ENCODE measurements around the gene PDE2A.
A peak's percentile ranks its signal among the peaks of the same experiment; 100 is the strongest.

The PDE2A gene

DNA sequence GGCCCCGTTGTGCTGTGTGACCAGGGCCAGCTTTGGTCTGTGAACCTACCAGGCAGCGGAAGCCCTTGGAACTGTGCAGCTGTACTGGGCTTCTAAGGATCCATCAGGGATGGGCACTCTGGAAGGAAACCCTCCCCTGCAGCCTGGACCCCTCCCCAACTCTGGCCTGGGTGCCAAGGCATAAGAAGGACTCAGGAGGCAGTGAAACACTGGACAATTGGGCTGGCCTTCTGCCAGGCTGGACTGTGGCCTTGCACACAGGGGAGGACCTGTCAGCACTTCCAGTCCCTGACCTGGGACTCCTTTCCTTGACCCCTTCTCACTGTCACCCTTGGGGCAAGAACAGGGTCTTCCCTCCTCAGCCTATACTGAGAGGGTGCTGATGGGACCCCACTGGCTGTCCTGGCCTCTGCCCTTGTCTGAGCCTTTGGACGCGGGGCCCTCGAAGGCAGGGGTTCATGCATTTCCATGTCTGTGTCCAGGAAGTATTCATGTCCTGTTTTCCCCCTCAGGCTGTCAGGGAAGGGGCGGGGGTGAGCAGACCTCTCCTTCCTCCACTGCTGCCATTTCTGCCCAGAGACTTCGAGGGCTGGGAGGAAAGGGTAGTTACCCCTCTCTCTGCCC is 39.6 kb downstream of the PDE2A start:
- DNase-seq, result no peak

GRCh38 chr11:72634016-72634415 is 40.2 kb downstream of the PDE2A start:
- DNase-seq, result no peak

DNA sequence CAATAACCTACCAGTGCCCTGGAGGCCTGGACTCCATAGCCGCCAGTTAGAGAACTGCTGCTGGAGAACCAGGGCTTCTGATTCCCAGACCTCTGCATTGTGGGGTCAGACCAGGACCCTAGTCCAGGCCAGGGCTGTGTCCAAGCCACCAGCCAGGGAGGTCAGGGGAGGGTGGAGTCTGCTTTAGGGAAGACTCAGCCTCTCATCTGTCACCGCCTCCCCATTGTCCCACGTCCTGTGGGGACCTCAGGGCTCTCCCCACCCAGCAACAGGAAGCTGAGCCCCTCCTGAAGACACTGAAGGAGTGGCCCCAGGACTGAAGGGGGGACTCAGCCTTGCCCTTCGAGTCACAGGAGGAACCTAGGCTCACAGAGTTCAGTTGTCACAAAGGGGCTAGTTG is 41.2 kb downstream of the PDE2A start:
- DNase-seq, result no peak

GRCh38 chr11:72631806-72632731 is 42.2 kb downstream of the PDE2A start:
- no peak for DNase-seq

DNA sequence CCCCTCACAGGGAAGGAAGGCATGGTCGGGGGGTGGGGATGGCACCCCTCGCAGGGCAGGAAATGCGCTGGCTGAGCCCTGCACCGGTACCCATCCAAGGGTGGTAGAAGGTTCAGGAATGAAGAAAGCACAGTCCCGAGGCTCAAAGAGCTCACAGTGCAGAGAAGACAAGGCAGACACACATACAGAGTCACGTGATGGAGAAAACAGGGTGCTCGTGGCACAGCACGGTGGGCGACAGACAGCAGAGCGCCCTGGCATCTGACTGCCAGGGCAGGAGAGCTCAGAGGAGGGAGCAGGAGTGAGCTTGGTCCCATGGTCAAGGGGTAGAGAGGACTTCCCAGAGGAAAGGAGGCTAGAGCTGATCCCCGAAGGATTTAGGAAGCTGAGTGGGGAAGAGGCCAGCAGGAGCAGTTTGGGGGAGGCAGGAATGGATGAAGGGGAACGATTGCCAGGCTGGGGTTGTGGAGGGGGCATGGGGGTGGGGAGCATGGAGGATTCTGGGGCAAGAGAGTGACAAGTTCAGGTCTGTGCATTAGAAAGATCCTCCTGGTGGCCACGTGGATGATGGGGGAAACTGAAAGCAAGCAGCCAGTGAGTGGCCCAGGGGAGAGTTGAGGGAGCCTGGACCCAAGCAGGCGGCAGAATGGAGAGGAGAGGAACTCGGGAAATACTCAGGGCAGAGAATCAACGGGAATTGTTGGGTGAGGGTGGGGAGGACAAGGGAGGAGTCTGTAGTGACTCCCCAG is 43.9 kb downstream of the PDE2A start:
- no peak for DNase-seq

GRCh38 chr11:72629266-72629665 is 45.0 kb downstream of the PDE2A start:
- no peak for DNase-seq

DNA sequence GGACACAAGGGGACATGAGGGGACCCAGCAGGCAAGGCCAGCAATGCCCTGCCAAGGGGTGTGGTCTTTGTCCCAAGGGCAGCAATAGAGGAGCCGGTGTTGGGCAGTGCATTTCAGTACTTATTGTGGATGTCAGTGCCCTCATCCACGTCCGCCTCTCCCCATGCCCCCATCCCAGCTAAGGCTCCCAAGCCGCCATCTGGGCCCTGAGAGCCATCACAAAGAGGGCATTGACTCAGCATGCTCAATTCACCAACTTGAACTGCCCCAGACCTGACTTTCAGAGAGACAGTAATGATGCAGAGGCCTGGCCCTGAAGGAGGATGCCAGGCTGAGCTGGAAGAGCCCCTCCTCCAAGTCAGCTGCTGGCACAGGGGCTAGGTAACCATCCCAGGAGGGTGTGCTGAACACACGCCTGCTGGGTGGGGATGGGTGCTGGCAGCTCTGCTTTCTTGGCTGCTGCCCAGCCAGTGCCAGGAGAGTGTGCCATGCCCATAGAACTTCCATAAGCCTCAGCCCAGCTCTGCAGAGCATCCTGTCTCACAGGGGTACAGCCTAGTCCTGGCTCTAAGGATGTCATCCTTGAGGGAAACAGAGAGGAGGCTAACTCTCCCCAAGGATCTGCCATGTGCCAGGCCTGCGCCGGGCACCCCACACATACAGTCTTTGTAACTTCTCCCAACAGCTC is 46.5 kb downstream of the PDE2A start:
- DNase-seq, result no peak

DNA sequence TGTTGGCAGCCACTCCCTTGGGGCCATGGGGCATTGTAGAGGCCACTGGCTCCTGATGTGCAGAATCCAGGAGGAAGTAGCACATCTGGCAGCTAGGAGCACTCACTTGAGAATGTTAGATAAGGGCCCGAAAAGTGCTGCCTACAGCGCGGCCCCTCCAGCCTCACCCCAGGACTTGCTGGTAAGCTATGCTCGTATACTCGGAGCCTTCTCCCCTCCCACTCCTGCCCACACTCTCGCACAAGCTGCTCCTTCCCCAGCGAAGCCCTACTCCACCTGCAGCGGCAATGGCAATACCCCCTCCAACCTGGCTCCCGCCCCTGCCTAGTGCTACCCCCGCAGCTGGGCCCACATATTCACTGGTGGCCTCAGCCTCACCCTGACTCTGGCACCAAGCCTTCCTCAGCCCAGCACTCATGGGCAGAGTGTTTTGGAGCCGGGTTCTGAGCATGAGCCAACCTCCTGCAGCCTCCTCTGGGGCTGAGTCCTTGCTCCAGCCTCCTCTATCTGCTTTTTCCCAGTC is 47.7 kb downstream of the PDE2A start:
- DNase-seq, result no peak

- no peak for DNase-seq
Measured at GRCh38 chr11:72625691-72626413, 48.4 kb downstream of the PDE2A start.

- no peak for DNase-seq
Measured at GRCh38 chr11:72624496-72625201, 49.6 kb downstream of the PDE2A start.

- DNase-seq, result no peak
Measured at GRCh38 chr11:72623052-72623451, 51.2 kb downstream of the PDE2A start.

- DNase-seq, result peak; percentile 13
Measured at GRCh38 chr11:72621008-72621610, 53.1 kb downstream of the PDE2A start.

DNA sequence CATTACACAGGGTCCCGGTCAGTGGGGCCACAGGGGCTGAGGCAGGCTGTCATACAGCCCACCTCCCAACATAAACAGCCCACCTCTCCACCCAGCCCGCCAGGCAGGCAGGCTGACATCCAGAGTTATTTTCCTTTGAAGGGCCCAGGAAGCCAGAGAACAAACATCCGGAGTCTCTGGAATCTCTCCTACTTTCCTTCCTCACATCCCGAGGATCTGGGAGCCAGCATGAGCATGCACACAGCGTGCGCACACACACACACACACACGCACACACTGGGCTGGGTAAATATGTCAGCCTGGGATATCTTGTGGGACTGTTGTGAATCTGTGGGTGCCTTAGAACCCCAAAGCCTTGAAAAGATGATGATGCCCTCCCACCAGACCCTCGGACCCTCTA is 55.4 kb downstream of the PDE2A start:
- no peak for DNase-seq

DNA sequence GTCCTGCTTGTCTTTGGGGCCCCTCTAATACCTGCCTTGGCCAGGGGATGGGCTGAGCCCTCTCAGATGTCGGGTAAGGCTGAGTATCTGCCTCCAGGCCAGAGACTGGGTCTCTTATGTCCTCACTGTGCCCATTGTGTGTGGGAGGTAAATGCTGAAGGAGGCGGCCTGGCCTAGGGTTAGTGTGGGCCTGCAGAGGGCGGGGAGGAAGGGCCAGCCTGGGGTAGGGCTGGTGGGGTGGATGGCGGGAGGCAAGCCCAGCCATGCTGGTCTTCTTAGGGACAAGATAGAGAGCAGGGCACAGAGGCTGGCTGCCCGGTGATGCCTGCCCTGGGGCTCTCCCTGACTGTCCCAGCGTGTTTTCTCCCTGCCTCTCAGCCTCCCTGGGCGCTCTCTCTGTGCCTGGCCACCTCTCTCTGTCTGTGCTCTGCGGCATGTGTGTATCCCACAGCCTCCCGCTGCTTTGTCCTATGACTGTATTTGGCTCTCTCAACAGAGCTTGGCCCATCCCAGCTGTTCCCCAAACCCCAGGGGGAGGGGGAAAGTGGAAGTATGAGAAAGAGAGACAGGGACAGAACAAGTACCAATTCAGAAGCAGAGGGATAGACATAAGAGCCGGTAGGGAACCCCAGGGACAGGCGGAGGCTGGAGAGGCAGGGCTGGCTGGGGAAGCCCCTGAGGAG is 57.0 kb downstream of the PDE2A start:
- DNase-seq, result no peak

DNA sequence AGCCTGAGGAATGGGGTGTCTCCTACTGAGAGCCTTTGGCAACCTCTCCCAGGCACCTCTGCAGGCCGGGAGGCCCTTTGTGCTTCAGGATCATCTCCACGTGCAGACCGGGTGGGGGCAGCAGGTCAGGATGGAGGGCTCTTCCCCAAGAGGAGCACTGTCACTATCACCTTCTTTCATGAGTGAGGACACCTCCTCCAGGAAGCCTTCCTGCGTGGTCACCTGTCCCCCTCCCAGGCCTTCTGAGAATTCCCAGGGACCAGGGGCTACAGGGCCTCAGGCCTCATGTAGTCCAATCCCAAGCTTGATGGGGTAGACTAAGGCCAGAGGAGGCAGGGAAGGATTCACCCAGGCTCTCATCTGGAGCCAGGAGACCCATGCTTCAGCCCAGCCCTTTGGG is 57.6 kb downstream of the PDE2A start:
- DNase-seq, result no peak

DNA sequence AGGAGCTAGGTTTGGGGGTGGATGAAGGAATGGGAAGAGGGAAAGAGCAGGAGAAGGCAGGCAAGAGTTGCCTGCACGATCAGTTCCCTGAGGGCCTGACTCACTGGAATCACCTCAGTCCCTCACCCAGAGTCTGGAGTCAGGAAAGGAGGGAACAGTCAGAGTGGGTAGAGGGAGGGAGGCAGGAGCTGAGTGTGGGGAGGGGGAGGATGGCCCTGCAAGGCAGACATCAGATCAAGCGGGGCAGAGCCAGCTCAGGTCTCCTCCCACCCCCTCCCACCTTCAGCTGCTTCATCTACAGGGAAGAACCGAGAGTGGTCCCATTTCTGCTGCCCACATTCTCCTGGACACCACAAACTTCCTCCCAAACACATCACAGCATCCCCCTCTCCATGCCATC is 58.9 kb downstream of the PDE2A start:
- DNase-seq, result no peak

- DNase-seq, result no peak
Measured at GRCh38 chr11:72614381-72614780, 59.8 kb downstream of the PDE2A start.

- DNase-seq, result no peak
Measured at GRCh38 chr11:72613977-72614376, 60.2 kb downstream of the PDE2A start.

- DNase-seq, result no peak
Measured at GRCh38 chr11:72613450-72613849, 60.8 kb downstream of the PDE2A start.

DNA sequence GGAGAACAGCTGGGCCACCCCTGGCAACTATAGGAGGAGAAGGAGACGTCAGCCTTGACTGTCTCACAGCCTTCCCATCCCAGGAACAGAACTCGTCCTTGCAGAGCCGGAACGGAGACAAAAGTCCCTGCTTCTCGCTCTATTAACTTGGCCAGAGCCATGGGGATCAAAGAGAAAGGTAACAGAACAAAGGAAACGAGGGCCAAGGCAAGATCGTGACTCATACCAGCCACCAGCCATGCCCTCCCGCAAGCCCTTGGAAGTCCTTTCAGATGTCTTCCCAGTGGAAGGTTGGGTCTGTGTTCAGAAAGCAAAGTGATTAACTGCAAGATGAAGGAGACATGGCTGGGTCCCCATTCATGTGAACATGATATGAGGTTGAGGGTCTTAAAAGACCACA is 64.7 kb downstream of the PDE2A start:
- DNase-seq, result no peak

Data from CD4-positive, alpha-beta T cell treated with Interleukin-6 for 4 hours (primary cell).